Activated CD8-positive, alpha-beta memory T cell treated with anti-CD3 and anti-CD28 coated beads for 48 hours (primary cell): Measurements from ENCODE around the gene MKNK2.
"Not testable (repeated sequence)": the region's sequence is repeated elsewhere in the genome, so short reads cannot be mapped to it uniquely, and the experiment has no call there.

Source experiments
- DNase-seq, 3 experiments: peaks; one replicate each; pipeline ENCODE4 v3.0.0-alpha.2; 2020; ENCODE audit warnings: low read depth in 2 of 3, low spot score in 2 of 3

The MKNK2 gene

GRCh38 chr19:2044709-2045500 is 6.1 kb downstream of the MKNK2 start:
- DNase-seq = no peak

- DNase-seq = no peak
Observed at GRCh38 chr19:2043961-2044708, 6.9 kb downstream of the MKNK2 start.

- no peak for DNase-seq
Observed at GRCh38 chr19:2043251-2043641, 7.8 kb downstream of the MKNK2 start.

- no peak for DNase-seq
Observed at GRCh38 chr19:2042485-2043250, 8.4 kb downstream of the MKNK2 start.

GRCh38 chr19:2041683-2042484 is 9.2 kb downstream of the MKNK2 start:
- peak; percentile 98 to 99 (median 98) for DNase-seq

- DNase-seq = no peak
Observed at GRCh38 chr19:2041433-2041682, 9.7 kb downstream of the MKNK2 start.

GRCh38 chr19:2040647-2041432 is 10.2 kb downstream of the MKNK2 start:
- no peak for DNase-seq

GRCh38 chr19:2039959-2040646 is 10.9 kb downstream of the MKNK2 start:
- no peak for DNase-seq

GRCh38 chr19:2039089-2039958 is 11.7 kb downstream of the MKNK2 start:
- DNase-seq = no peak

- no peak for DNase-seq
Observed at GRCh38 chr19:2038284-2039088, 12.6 kb downstream of the MKNK2 start.

- no peak for DNase-seq
Observed at GRCh38 chr19:2037651-2038255, 13.3 kb downstream of the MKNK2 start.

- DNase-seq = no peak
Observed at GRCh38 chr19:2036424-2036823, 14.6 kb downstream of the MKNK2 start.

GRCh38 chr19:2035590-2035991 is 15.5 kb downstream of the MKNK2 start:
- no peak for DNase-seq

- peak in 1 of 3 experiments; percentile 75 for DNase-seq
Observed at GRCh38 chr19:2034729-2035589, 16.1 kb downstream of the MKNK2 start.

- not testable (repeated sequence) for DNase-seq
Observed at GRCh38 chr19:2034253-2034652, 16.8 kb downstream of the MKNK2 start.

- DNase-seq = no peak
Observed at GRCh38 chr19:2033825-2034159, 17.3 kb downstream of the MKNK2 start.
